ENCODE results near the gene TMEM120B. TPM values are rescaled to one million over a fixed set of nuclear protein-coding genes. Genes with fewer than 3 reads are reported as not detected.

The TMEM120B gene
- total and polyA plus RNA-seq, 8 donors, result 8.5 to 17.7 (median 12.0) TPM

- Histone ChIP-seq H3K9me3 (no peaks in the 10 kb centered on the region), H3K4me3 (no peak overlapping the region), H3K27me3 (no peaks in the 10 kb centered on the region), H3K36me3 (no peaks in the 10 kb centered on the region), H3K4me1 (peaks cover 2 to 8% of the 10 kb centered on the region in 2 donors), H3K27ac (no peak overlapping the region)
- no peak for TF ChIP-seq CTCF (IDR thresholded peaks at IDR 0.05)
- ATAC-seq, result no peak
- intact Hi-C loops (cut with DNase I), result loop anchor here in 1 of 2 donors (5.0 kb wide), 1 partner anchor 73 kb away; no protein-coding TSS in a partner anchor
- DNase-seq, result no peak
These were observed 57.3 kb downstream of the TMEM120B start for GRCh38 chr12:121769831-121770301.

- H3K4me1 ChIP-seq, result peaks cover 2 to 8% of the 10 kb centered on the region in 2 donors
- no peaks in the 10 kb centered on the region for H3K36me3 ChIP-seq
- H3K27ac ChIP-seq, result no peak overlapping the region
- H3K9me3 ChIP-seq, result no peaks in the 10 kb centered on the region
- ATAC-seq, result no peak
- intact Hi-C loops (cut with DNase I), result loop anchor here in 1 of 2 donors (5.0 kb wide), 1 partner anchor 73 kb away; no protein-coding TSS in a partner anchor
- no peak for TF ChIP-seq CTCF (IDR thresholded peaks at IDR 0.05)
- no peaks in the 10 kb centered on the region for H3K27me3 ChIP-seq
- H3K4me3 ChIP-seq, result no peak overlapping the region
- DNase-seq, result no peak
These were observed 57.8 kb downstream of the TMEM120B start for GRCh38 chr12:121770388-121770787.

GRCh38 chr12:121770813-121771625 lies 58.5 kb downstream of the TMEM120B start:
- H3K27me3 ChIP-seq, result no peaks in the 10 kb centered on the region
- no peak for DNase-seq
- peaks cover 2 to 10% of the 10 kb centered on the region in 2 donors for H3K4me1 ChIP-seq
- intact Hi-C loops (cut with DNase I), result loop anchor here in 1 of 2 donors (5.0 kb wide), 1 partner anchor 74 kb away; no protein-coding TSS in a partner anchor
- no peak for TF ChIP-seq CTCF (IDR thresholded peaks at IDR 0.05)
- no peak for ATAC-seq
- no peak overlapping the region for H3K4me3 ChIP-seq
- H3K36me3 ChIP-seq, result no peaks in the 10 kb centered on the region
- no peaks in the 10 kb centered on the region for H3K9me3 ChIP-seq
- no peak overlapping the region for H3K27ac ChIP-seq

GRCh38 chr12:121773011-121773777 lies 60.6 kb downstream of the TMEM120B start:
- H3K27ac ChIP-seq, result peak overlapping the region; percentile 28 to 40
- TF ChIP-seq CTCF (IDR thresholded peaks at IDR 0.05), result peak; percentile 59 to 68
- H3K9me3 ChIP-seq, result no peaks in the 10 kb centered on the region
- H3K27me3 ChIP-seq, result no peaks in the 10 kb centered on the region
- ATAC-seq (peak; percentile 82), DNase-seq (peak in 3 of 4 donors; percentile 71 to 92 (median 77))
- peaks cover 2 to 16% of the 10 kb centered on the region in 2 donors for H3K4me1 ChIP-seq
- H3K4me3 ChIP-seq, result no peak overlapping the region
- intact Hi-C loops (cut with DNase I), result loop anchor here in 1 of 2 donors (5.0 kb wide), 1 partner anchor 76 kb away; no protein-coding TSS in a partner anchor
- peaks cover 0 to 8% of the 10 kb centered on the region in 2 donors for H3K36me3 ChIP-seq
